Stimulated activated naive CD4-positive, alpha-beta T cell (primary cell): ENCODE results near the gene RAD51B.
A peak's percentile ranks its signal among the peaks of the same experiment; 100 is the strongest.

ENCODE experiments used
- DNase-seq, 6 experiments: peaks; one replicate each; lab custom pipeline; 2025; lab: John Stamatoyannopoulos, UW

RAD51B gene

GRCh38 chr14:68551045-68551683 lies 731.6 kb downstream of the RAD51B start:
- DNase-seq: no peak

GRCh38 chr14:68552075-68552474 lies 732.5 kb downstream of the RAD51B start:
- DNase-seq: no peak

GRCh38 chr14:68552602-68553001 lies 733.0 kb downstream of the RAD51B start:
- DNase-seq: no peak

- no peak for DNase-seq
Measured at GRCh38 chr14:68553311-68553710, 733.7 kb downstream of the RAD51B start.

GRCh38 chr14:68554231-68554630 lies 734.7 kb downstream of the RAD51B start:
- DNase-seq: no peak

- no peak for DNase-seq
Measured at GRCh38 chr14:68556253-68556652, 736.7 kb downstream of the RAD51B start.

GRCh38 chr14:68557648-68558047 lies 738.1 kb downstream of the RAD51B start:
- DNase-seq: no peak

GRCh38 chr14:68558096-68558495 lies 738.5 kb downstream of the RAD51B start:
- no peak for DNase-seq

- no peak for DNase-seq
Measured at GRCh38 chr14:68559949-68560348, 740.4 kb downstream of the RAD51B start.

GRCh38 chr14:68561531-68562007 lies 742.0 kb downstream of the RAD51B start:
- no peak for DNase-seq

GRCh38 chr14:68562911-68563250 lies 743.3 kb downstream of the RAD51B start:
- DNase-seq: no peak

- peak in 2 of 6 experiments; percentile 8 to 15 for DNase-seq
Measured at GRCh38 chr14:68563251-68564131, 743.9 kb downstream of the RAD51B start.

- no peak for DNase-seq
Measured at GRCh38 chr14:68564191-68564825, 744.7 kb downstream of the RAD51B start.

GRCh38 chr14:68564826-68565759 lies 745.5 kb downstream of the RAD51B start:
- peak in 2 of 6 experiments; percentile 16 to 20 for DNase-seq

- DNase-seq: no peak
Measured at GRCh38 chr14:68566075-68566474, 746.5 kb downstream of the RAD51B start.

GRCh38 chr14:68568907-68569897 lies 749.6 kb downstream of the RAD51B start:
- no peak for DNase-seq

- DNase-seq: no peak
Measured at GRCh38 chr14:68569970-68570409, 750.4 kb downstream of the RAD51B start.

GRCh38 chr14:68571114-68571591 lies 751.6 kb downstream of the RAD51B start:
- DNase-seq: no peak

GRCh38 chr14:68571928-68572525 lies 752.4 kb downstream of the RAD51B start:
- DNase-seq: no peak

GRCh38 chr14:68573126-68573525 lies 753.5 kb downstream of the RAD51B start:
- DNase-seq: no peak
